ENCODE data around the gene TLCD1.

The TLCD1 gene

DNA sequence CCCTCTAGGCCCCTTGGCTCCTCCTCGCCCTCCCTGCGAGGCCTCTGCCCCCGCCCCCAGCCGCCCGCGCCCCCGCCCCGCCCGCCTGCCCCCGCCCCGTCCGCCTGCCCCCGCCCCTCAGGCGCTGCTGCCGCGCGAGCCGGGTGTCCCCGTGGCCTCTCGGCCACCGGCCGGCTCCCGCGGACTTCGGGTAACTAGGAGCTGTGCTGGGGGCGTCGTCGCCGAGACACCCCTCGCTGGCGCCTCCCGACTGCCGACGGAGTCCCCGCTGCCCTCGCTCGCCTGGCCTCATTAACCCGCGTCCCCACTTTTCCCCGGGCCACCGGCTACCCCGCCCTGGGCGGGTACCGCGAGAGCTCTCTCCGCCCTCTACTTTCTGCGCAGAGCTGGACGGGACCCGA is at the start of gene TLCD1:
TSS of gene TLCD1 (minus strand) at position 8 of the 401 bp plus-strand sequence. CDS start 136 bp downstream, outside the sequence.
- peak; percentile 87 to 90 for DNase-seq
- Mint-ChIP-seq H3K9me3 (no peaks in the 10 kb centered on the region), H3K27ac (peak within 1 kb of the TSS; percentile 99 to 100), H3K4me3 (peak within 1 kb of the TSS; percentile 98 to 100), H3K4me1 (peaks cover 74% of the 10 kb centered on the region), H3K27me3 (no peaks in the 10 kb centered on the region)
- ATAC-seq: peak; percentile 58

DNA sequence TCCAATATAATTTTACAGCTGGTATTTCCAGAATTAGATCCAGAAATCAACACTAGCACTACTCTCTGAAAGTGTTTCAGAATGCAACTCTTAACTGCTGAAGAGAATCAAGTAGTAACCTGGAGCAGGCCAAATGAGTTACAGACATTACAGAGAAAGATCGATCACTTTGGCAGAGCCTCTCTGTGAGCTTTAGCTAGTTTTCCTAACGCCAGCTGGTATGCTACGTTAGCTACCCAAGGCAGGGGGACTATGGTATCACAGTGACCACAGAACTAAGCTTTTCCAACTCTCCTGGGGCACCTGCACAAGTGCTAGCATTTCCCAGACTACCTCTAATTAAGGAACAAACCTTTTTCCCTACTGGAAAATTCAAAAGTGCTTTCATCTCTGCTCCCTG is 48.2 kb upstream of the TLCD1 start:
- H3K27me3 Mint-ChIP-seq: no peaks in the 10 kb centered on the region
- peaks cover 30% of the 10 kb centered on the region for H3K4me1 Mint-ChIP-seq
- DNase-seq: no peak
- no peak for ATAC-seq
- H3K27ac Mint-ChIP-seq: no peak overlapping the region
- no peak overlapping the region for H3K4me3 Mint-ChIP-seq
- H3K9me3 Mint-ChIP-seq: no peaks in the 10 kb centered on the region

DNA sequence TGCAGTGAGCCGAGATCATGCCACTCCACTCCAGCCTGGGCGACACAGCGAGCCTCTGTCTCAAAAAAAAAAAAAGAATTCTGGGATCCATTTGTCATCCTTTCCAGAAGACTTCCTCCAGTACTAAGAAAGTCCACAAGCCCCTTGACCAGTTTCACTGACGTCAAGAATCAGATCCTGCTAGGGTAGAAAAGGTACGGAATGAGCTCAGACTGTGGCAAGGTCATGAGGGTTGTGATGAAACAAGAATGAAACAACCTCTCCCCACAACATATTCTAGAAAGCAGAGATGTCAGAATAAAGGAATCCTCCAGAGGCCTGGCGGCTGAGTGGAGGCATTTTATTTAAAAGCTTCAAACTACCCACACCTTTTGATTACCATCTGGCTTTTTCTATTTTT is 47.7 kb upstream of the TLCD1 start:
- Mint-ChIP-seq H3K4me1 (peaks cover 26% of the 10 kb centered on the region), H3K27me3 (no peaks in the 10 kb centered on the region), H3K27ac (no peak overlapping the region), H3K4me3 (no peak overlapping the region), H3K9me3 (no peaks in the 10 kb centered on the region)
- no peak for DNase-seq
- ATAC-seq: peak; percentile 69

- no peaks in the 10 kb centered on the region for H3K27me3 Mint-ChIP-seq
- no peak overlapping the region for H3K27ac Mint-ChIP-seq
- DNase-seq (no peak), ATAC-seq (no peak)
- no peak overlapping the region for H3K4me3 Mint-ChIP-seq
- no peaks in the 10 kb centered on the region for H3K9me3 Mint-ChIP-seq
- H3K4me1 Mint-ChIP-seq: peaks cover 23% of the 10 kb centered on the region
These were observed 39.0 kb upstream of the TLCD1 start for GRCh38 chr17:28765038-28765437.

DNA sequence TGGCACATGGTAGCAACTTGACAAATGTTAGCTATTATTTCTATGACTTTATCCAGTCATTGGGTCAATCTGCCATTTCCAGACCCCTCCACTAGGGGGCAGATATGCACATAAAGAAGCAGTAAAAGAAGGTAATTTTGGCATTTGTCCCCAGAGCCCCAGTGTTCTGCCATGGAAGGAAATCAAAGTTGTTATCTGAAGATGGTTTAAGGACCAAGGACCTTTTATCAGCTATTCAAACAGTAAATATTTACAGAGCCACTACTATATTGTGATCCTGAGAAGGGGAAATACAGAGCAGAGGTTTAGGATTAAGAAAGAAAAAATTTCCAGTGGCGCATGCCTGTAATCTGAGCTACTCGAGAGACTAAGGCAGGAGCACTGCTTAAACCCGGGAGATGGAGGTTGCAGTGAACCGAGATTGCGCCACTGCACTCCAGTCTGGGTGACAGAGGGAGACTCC is 37.8 kb upstream of the TLCD1 start:
- no peaks in the 10 kb centered on the region for H3K9me3 Mint-ChIP-seq
- peak; percentile 69 to 71 for DNase-seq
- H3K27ac Mint-ChIP-seq: peak overlapping the region in 1 of 2 donors; percentile 25
- H3K4me1 Mint-ChIP-seq: peaks cover 18% of the 10 kb centered on the region
- no peaks in the 10 kb centered on the region for H3K27me3 Mint-ChIP-seq
- ATAC-seq: peak; percentile 57
- H3K4me3 Mint-ChIP-seq: no peak overlapping the region

DNA sequence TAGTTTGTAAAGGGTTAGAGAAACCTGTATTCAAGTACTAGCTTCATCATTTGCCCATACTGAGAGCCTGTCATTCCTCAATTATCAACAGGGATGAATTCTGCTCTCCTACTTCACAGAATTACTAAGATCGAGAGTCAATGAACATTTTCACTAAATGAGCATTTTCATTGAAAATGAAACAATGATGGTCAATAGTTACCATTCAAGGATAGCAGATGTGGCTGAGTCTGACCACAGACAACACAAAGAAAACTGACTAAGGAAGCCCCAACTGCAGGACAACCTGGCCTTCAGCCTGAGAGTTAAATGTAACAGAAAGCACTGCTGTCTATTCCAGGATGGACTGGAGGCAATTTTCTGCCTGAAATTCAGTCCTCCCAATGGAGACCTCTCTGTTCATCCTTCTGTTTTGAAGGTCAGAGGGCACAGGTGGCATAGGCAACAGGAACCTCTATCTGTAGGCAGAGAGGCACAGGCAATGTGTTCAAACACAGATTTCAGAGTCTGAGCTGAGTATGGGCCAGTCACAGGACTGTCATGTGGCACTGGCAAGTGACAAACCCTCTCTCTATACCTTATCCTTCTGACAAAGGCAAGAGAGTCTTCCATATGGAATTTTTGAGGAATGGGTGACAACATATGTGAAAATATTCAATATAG is 37.2 kb upstream of the TLCD1 start:
- Mint-ChIP-seq H3K4me1 (peaks cover 22% of the 10 kb centered on the region), H3K9me3 (no peaks in the 10 kb centered on the region), H3K27me3 (no peaks in the 10 kb centered on the region), H3K27ac (peak overlapping the region in 1 of 2 donors; percentile 25), H3K4me3 (peak overlapping the region in 1 of 2 donors; percentile 44)
- peak; percentile 86 for ATAC-seq
- DNase-seq: no peak

DNA sequence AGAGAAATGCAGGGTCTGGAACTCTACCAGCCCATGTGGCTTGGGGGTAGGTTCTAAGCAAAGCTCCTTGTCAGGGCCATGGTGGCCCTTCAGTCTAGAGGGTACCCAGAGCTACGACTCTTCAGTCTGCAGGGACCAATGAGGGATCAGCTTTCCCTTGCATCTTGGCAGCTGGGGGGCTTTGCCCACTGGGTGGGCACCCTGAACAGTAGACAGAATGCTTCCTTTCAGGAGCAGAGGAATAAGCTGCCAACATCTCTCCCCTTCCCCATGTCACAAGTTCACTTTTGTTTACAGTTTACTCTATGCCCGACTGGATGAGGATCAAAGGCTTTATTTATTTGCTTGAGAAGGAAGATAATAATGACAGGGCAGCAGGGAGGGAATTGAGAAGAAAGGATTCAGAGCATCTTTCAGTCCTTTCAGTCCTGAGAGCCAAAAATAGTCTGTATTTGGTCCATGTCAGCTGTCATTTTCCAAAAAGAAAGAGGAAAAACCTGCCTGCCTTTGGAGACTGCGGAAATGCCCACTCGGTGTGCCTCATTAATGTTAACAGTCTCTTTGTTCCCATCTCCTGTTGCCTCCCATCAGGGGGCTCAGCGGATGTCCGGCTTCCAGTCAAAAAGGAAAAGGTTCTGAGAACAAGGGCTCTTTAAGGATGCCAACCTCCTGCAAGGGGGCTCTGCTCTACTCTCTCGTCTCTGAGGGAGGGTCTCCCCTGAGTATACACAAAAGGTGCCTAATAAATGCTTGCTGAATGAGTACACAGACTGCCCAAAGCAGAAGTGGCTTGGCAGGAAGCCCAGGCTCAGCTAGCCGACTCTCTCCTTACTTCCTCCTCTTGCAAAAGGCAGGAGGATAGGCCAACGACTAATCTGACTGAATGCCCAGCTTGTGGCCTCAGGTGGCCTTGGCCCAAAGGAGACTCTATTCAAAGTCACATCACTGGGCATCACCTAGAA is 34.8 kb upstream of the TLCD1 start:
- Mint-ChIP-seq H3K9me3 (no peaks in the 10 kb centered on the region), H3K27me3 (no peaks in the 10 kb centered on the region), H3K4me3 (no peak overlapping the region), H3K4me1 (peaks cover 24% of the 10 kb centered on the region), H3K27ac (peak overlapping the region; percentile 7 to 63)
- no peak for ATAC-seq
- no peak for DNase-seq

- Mint-ChIP-seq H3K9me3 (no peaks in the 10 kb centered on the region), H3K27me3 (no peaks in the 10 kb centered on the region), H3K4me3 (no peak overlapping the region), H3K4me1 (peaks cover 18% of the 10 kb centered on the region), H3K27ac (peak overlapping the region in 1 of 2 donors; percentile 71)
- DNase-seq (no peak), ATAC-seq (no peak)
These were observed 33.3 kb upstream of the TLCD1 start for GRCh38 chr17:28759256-28759865.

DNA sequence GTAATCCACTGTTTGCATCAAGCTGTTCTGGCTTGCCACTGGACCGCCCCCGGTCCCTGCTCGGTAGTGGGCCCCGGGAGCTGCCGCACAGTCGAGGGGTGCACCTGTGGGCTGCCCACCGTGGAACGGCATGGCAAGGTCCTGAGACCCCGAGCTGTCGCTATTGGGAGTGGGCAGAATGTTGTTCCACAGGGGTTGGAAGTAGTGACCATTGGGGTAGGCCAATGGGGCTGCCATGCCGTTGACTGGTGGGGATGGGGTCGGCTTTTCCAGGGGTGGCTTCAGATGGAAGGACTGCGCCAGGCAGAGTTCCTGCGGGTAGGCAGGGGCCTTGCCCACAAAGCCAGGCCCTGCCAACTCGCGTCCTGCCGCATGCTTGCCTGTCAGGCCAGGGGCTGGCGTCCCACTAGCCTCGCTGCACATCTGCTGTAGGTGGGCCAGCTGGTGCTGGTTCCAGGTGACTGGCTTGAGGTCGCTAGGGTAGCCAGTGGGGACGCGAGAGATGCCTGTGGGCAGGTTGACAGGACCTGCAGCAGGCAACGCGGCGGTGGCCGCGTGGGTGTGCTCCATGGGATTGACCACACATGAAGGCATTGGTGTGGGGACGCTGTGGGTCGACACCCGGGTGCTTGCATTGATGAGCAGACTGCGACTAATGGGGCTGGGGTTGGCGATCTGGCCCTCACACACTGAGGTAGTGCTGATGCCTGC is 32.5 kb upstream of the TLCD1 start:
- no peak for ATAC-seq
- peaks cover 13% of the 10 kb centered on the region for H3K4me1 Mint-ChIP-seq
- H3K27me3 Mint-ChIP-seq: no peaks in the 10 kb centered on the region
- H3K27ac Mint-ChIP-seq: peak overlapping the region in 1 of 2 donors; percentile 71
- no peaks in the 10 kb centered on the region for H3K9me3 Mint-ChIP-seq
- H3K4me3 Mint-ChIP-seq: peak overlapping the region in 1 of 2 donors; percentile 16
- no peak for DNase-seq

DNA sequence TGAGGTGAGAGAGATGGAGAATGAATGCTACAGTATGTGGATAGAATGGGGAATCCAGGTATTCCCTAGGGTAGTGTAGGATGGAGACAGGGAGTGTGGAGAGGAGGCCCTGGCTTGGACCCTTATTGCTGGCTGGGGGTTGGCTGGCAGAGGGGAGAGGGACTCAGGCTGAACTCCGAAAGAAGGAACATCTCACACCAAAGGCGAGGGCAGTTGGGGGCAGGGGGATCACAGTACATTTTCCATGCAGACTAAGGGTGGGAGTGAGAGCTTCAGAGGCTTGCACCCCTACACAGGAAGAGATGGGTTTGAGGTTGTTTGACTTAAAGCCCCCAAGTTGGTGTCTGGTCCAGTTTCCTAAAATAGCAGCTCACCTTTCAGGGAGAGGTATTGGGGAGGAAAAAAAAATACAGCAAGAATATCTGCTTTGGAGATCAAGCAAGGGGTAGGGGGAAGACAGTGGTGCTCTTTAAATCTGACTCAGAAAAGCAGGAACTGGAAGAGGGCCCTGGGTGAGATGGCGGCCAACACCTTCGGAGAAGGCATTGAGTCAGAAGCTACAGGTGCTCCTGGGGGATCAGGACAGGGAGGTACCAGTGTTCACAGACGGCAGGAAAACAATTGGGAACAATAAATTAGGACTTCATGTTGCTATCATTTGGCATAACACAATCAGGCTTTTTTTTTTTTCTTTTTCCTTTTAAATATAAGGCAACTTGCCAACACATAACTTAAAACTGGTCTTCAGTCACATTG is 30.2 kb upstream of the TLCD1 start:
- H3K9me3 Mint-ChIP-seq: no peaks in the 10 kb centered on the region
- DNase-seq: no peak
- H3K27me3 Mint-ChIP-seq: no peaks in the 10 kb centered on the region
- H3K4me1 Mint-ChIP-seq: peaks cover 5% of the 10 kb centered on the region
- peak overlapping the region in 1 of 2 donors; percentile 69 for H3K27ac Mint-ChIP-seq
- H3K4me3 Mint-ChIP-seq: no peak overlapping the region
- ATAC-seq: no peak

DNA sequence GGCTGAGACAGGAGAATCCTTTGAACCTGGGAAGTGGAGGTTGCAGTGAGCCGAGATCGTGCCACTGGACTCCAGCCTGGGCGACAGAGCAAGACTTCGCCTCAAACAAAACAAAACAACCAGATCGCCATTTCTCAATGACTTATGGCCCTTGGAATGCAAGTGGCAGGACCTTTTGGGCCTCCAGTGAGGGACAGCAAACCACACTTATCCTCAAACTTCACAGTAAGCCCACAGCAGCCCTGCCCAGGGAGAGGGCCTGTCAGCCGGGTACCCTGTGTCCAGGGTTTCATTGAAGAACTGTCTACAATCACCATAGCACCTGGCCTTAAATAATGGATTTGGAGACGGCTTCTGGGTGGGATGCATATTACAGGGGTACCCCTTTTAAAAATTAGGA is 29.5 kb upstream of the TLCD1 start:
- DNase-seq: no peak
- Mint-ChIP-seq H3K4me3 (no peak overlapping the region), H3K4me1 (peaks cover 5% of the 10 kb centered on the region), H3K27ac (no peak overlapping the region), H3K9me3 (no peaks in the 10 kb centered on the region), H3K27me3 (no peaks in the 10 kb centered on the region)
- ATAC-seq: no peak

GRCh38 chr17:28751600-28752366 is 25.8 kb upstream of the TLCD1 start:
- H3K9me3 Mint-ChIP-seq: no peaks in the 10 kb centered on the region
- peak overlapping the region in 1 of 2 donors; percentile 12 for H3K27ac Mint-ChIP-seq
- DNase-seq: no peak
- no peaks in the 10 kb centered on the region for H3K27me3 Mint-ChIP-seq
- no peak for ATAC-seq
- H3K4me3 Mint-ChIP-seq: no peak overlapping the region
- peaks cover 32% of the 10 kb centered on the region for H3K4me1 Mint-ChIP-seq

- Mint-ChIP-seq H3K27ac (peak overlapping the region in 1 of 2 donors; percentile 55), H3K4me1 (peaks cover 43% of the 10 kb centered on the region), H3K27me3 (no peaks in the 10 kb centered on the region), H3K9me3 (no peaks in the 10 kb centered on the region), H3K4me3 (peak overlapping the region; percentile 33 to 54)
- ATAC-seq (peak; percentile 85), DNase-seq (peak; percentile 88)
These were observed 24.4 kb upstream of the TLCD1 start for GRCh38 chr17:28750178-28751047.
